Activated T-cell treated with anti-CD3 and anti-CD28 coated beads for 4 hours (primary cell): ENCODE results near the gene FCHSD1.
A peak's percentile ranks its signal among the peaks of the same experiment; 100 is the strongest.

Experiments used
- DNase-seq: peaks from one replicate; pipeline ENCODE4 v3.0.0-alpha.2; 2020

The FCHSD1 gene

DNA sequence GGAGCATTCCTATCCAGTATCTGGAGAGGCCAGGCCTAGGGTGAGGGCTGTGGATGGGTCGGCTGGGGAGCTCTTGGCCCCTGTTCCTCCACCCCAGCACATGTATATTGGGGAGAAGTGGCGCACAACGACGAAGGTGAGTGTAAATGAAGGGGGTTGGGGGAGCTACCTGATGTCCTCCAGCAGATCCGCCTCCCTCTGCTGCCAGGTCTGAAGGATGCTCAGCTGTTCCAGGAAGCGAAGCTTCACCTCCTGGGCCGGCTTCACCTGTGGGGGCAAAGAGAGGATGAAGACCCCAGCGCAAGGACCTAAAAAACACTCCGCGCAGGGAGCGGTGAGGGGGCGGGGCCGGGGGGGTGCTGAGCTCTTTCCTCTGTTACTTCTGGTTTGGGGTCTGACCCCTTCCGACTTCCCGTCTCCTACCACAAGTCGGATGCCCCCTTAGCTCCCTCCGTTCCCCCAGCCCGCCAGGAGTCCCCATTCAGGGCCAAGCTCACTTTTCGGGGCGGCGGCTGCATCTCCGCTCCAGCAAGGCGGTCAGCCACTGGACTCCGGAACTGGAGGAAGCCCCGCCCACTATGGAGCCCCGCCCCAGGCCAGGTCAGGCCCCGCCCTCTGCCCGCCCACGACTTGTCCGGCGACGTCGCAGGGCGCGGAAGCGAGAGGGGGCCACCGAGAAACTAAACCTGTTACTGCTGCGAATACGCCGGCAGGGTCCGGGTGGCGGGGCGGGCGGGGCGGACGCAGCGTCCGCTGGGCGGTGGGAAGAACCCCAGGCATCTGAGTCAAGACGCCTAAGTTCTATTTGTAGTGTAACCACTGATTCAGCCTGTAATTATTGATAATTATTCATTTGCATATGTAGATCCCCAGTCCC, at the start of gene FCHSD1:
FCHSD1 (minus strand) TSS at position 568 of the 877 bp plus-strand sequence; CDS start at position 518, 50 bp downstream.
- DNase-seq: peak; percentile 69

DNA sequence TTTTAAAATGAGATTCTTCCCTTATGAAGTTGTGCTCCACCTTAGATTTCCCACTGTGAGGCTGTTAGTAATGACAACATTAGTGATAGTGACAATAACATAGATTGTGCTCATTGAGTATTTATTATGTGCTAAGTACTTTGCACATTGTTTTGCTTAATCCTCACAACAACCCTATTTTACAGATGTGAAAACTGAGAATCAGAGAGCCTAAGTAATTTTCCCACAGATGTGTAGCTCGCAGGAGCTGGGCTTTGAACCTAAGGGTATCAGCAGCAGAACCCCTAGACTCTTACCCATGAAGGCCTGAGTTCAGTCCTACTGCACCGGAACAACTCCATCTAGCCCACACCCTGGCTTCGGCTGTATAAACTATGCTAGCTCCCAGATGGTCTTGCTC, 46.4 kb upstream of the FCHSD1 start:
- no peak for DNase-seq

DNA sequence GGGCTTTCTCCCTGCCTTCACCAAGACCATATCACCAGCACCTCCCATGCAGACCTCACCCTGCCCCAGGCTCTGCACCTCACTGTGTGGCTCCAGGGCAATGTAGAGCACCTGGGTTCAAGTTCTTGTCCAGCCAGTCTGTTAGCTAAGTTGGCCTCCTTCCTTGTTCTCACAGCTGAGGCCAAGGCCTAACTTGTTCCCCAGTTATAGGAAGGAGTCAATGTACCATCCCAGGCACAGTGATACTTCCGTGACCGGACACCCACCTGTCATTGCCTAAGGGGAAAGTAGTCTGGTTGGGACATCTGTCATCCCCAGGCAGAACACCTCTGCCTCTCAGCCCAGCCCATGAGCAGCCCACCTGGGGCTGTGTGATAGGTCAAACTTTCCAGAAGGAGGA, 45.2 kb upstream of the FCHSD1 start:
- no peak for DNase-seq

DNA sequence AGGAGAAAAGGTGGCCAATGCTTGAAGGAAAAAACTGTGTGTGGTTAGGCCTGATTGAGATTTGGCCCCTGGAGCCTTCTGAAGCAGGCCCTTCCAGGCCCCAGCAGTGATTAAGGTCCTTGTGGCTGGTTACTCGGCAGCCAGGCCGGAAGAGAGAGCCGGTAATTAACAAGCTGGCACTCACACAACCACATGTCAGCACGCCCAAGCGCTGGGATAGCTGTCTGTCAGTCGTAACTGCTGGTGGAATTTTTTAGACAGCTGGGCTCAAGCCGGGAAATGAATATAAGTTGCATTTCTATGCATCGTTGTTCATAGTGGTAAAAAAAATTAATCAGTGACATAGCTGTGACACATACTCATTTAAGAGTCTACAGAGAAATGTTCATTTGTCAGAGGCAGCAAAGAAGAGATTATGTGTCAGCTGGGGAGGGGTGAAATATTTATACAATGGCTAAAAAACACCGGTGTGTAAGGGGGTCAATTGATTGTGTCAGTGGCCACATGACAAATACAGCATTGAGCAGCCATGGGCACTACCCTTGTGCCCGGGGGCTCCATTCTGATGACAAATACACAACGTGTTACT, 44.5 kb upstream of the FCHSD1 start:
- DNase-seq: no peak

DNA sequence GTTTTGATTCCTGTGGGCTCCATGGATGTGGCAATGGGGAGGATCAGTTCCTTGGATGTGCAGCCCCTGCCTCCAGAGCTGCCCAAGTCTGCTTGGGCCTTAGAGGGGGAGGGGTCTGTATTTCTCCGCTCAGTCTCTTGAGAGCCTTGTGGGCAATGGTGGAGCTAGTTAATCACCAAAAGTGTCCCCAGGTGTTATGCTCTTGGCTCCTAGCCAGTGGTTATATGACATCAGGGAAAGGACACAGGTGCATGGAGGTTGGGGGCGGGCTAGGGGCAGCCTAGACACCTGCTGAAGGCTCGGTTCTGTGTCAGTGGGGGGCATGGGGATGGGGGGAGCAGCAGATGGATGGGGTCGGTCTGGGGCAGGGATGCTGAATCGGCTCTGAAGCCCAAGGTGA, 43.3 kb upstream of the FCHSD1 start:
- DNase-seq: no peak

DNA sequence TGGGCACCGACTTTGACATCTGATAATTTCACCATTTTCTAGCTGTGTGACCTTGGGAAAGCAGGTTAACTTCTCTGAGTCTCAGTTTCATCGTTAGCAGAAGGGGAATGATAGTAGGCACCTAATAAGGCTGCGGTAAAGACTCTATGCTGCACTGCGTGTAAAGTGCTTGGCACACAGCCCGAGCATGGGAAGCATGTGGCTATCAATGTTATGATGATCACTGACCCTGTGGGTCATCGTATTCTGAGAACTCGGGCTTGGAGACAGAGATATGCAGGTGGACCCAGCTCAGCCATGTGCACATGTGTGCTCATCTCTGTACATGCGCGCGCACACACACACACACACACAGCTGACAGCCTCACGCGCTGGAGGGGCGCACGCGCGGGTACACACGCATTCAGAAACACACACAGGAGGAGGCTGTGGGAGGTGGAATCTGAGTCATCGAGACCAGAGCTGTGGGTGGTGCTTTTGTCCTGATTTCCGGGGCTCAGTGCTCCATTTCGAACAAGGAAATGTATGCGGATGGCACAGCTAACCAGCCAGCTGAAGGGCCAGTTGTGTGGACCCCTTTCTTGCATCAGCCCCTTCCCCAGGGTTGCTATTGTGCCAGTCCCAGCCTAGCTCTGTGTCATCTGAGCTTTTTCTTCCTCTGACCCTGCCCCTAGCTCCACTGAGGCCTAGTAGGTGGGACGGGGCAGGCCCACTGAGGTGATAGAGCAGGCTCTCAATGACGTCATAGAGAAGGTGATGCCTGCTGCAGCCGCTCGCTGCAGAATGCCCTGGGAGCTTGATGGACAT, 41.9 kb upstream of the FCHSD1 start:
- peak; percentile 66 for DNase-seq

DNA sequence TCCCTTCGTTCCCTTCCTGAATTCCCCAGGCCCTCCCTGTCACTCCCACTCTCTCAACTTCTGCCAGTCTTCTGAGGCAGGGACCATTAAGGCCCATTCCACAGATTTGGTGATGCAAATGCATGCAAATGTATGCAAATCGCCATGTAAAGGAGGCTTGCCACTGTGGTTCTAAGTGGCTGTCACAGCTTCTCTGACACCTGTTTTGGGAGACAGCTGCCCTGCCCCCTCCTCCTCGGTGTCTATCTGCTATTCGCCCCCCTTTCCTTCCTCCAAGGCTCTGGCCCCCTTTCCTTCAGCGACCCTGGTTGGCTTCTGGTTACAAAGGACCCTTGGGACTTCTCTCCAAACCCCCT, 41.3 kb upstream of the FCHSD1 start:
- DNase-seq: no peak

DNA sequence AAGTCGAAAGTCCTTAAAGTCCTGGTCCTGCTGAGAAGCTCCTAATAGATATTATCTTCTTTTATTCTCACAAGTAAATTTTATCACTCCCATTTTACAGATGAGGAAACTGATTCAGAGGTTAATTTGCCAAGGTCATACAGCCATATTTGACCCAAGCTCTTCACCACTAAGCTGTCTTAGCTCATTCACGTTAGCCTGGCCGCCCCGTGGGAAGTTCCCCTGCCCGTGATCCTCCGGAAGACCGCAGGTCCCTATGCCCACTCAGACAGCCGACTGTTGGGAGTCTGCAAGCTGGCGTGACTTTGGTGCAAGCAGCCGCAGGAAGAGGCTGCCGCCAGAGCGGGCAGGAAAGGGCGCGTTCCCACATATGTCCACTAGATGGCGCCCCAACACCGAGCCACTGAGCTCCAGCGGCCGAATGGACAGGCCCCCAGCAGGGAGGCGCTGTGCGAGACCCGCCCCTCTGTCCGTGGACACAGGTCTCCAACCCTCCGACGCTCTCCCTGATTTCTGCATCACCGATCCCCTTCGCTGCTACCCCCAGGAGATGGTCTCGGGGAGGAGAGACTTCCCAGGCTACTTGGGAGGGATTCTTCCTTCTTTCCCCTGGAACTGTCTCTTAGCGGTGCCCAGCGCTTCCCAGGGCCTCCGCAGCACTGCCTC, 40.8 kb upstream of the FCHSD1 start:
- DNase-seq: peak; percentile 85

DNA sequence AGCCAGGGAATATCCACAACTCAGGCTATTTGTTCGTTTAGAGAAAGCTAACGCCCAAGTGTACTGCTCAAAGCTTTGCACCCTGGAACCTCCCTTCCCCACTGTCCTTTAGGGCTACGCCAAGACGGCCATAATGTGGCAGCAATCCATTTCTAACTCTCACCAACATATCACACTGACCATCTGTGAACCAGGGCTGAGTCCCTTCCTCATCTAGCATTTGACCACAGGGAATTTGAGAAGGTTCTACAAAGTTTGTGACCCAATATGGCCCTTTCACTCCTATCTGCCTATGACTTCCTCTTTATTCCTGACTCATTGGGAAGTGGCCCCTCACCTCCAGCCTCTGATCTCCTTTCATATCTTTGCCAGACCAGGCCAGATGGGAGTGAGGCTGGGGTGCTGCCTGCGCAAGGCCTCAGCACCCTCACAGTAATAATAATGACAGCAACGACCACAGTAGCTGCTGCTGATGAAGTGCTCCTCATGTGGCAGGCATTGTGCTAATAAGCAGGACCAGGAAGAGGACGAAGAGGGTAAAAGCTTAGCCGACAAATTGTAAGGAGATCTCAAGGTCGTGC, 40.2 kb upstream of the FCHSD1 start:
- DNase-seq: no peak

DNA sequence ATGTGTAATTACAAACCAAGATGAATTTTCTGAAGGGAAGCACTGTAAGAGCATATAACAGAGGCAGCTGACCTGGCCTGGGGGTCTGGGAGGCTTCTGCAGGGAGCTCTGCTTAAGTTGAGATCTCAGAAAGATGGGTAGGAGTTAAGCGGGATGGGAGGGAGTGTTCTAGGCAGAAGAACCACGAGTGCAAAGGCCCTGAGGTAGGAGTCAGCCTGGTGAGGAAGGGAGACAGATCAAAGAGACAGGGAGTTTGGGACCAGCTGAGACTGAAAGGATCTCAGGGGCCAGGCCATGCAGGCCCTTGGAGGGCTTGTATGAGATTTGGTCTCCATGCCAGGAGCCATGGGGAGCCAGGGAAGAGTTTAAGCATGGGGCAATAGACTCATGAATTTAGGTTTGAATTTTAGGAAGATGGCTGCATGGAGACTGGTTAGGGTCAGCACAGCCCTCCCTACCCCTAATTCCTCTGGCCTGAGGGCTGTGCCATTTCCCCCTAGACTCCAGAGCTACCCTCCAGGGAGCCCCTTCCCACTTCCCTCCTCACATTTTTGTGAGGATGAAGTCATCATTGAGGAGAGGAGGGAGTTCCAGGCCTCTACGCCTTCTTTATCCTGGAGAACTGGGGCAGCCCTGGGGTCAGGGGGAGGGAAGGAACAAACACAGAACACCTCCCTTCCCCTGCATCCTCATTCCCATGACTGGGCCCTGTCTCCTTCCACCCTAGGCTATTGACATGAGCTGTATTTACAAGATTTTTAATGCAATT, 35.6 kb upstream of the FCHSD1 start:
- DNase-seq: no peak

DNA sequence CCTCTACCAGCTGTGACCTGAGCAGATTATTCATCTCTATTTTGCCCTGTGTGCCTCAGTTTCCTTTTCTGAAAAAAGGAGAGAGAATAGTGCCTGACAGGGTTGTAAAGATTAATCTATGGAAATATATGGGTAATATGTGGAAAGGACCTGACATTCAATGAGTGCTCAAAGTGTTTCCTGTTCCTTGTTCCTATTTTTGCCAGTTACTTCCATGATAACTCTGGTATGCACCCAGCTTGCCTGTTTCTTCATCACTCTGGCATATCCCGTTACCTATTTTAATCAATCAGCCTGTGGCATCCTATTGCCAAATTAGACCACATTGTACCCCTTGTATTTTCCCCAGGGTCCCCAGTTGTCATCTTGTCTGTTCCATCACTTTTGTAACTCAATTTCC, 34.4 kb upstream of the FCHSD1 start:
- no peak for DNase-seq

DNA sequence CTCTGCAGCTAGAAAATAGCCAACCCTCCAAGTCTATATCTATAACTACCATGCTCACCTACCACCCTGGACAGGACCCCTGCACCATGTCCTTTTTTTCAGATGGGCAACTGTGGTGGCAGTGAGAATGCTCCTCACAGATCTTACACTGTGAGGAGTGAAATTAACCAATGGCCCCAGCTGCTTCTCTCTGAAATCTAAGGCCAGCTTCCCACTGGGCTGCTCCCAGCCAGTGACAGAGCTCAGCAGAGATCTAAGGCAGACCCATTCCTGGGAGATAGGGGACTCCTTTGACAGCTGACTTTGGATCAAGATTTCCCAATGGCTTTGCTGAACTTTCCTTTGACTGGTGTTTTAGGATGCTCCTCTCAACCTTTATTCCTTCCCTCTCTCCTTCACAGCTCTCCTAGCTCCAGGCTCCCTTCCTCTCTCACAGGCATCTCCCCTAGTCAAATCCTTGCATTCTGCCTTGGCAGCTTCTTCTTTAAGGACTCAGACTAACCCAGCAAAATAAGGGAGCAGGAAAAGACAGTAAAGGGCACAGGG, 32.5 kb upstream of the FCHSD1 start:
- DNase-seq: no peak

DNA sequence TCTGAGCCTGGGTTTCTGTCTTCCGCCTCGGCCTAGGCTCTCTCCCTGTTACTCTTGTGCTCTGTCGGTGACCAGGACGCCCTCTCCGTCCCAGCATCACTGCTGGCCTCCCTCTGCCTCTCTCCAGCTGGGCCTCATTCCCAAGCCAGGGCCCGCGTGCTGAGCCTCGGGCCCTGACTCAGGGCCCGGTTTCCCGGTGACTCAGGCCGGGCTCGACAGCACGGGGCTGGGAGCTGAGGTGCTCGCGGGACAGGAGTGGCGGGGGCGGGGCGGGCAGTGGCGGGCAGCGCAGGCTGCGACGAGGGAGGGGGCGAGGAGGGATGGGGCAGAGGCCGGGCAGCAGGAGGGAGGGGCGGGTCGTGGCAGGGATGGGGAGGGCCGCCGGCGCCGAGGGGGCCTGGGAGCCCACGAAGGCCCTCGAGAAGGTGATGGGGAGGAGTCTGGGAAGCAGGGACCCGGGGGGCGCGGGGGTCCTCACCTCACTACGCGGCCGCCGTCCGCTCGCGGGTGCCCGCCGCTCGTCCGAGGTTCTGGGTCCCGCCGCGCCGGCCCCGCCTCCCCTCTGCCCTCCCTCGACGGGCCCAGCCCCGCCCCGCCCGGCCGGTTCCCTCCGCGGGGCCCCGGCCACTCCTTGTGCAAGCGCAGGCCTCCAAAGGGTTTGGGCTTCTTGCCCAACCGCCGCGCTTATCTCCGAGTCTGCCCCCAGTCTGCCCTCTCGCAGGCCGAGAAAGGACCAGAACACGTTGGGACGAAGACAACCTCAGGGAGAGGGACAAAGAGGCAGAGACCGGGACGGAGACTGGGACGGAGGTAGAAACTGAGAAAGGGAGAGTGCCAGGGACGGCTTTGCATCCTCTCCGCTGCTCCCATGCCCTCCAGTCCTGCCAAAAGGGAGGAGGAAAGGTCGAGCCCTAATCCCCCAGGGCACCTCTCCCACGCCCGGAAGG, 30.8 kb upstream of the FCHSD1 start, which contains the start of gene ARAP3:
ARAP3 (minus strand) TSS at position 536 of the 947 bp plus-strand sequence. CDS start 1,744 bp downstream, outside the sequence.
- DNase-seq: peak; percentile 26

DNA sequence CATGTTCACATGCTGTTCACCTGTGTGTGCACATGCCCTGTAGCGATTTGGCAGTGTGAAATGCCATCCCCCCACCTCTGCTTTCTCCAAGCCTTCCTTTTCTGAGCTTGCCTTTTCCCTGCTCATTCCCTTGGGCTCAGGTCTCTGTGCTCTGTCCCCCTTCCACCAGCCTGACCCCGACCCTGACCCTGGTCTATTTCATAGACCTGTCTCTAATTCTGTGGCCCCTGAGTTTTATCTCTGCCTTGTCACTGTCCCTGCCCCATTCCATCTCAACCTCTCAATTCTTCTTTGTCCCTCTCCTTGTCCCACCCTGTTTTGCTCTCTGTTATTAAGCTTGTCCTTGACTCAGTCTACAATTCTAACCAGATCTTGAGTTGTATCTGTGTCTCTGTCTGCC, 30.1 kb upstream of the FCHSD1 start:
- DNase-seq: no peak

DNA sequence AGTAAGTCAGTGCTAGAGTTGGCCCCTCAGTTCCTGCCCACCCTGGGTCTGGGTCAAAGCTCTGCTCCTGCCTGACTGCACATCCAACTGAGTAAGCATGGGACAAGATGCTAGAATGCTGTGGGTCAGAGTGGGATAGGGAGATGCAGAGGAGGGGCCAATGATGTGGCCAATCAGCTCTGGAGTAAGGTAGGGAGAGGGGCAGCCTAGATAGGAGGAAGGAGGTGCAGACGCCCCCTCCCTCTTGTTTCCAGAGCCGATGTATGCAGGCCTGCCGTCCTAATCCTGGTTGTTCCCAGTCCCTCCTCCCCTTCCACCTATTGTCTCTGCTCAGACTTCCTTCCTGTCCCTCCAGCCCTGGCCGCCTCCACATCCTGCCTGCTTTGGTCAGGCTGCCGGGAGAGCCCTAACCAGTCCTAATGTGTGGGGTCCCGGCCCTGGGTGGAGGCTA, 29.6 kb upstream of the FCHSD1 start:
- no peak for DNase-seq

DNA sequence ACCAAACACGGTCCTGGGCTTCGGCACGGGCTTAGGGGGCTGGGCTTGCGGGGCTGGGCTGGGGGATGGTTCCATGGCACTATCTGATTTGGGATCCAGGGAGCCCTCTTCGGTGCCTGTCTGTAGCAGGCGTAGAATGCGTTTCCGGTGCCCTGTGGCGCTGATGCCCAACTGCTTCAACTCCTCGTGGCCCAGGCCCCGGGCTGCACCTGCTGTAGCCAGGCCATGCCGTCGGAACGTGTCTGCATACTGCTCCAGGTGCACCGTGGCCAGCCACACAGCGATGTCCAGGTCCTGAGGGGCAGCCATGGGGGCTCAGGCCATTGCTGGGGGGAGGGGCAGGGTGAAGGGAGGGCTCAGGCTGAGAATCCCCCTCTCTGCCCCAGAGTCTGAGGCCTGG, 29.0 kb upstream of the FCHSD1 start:
- DNase-seq: no peak

DNA sequence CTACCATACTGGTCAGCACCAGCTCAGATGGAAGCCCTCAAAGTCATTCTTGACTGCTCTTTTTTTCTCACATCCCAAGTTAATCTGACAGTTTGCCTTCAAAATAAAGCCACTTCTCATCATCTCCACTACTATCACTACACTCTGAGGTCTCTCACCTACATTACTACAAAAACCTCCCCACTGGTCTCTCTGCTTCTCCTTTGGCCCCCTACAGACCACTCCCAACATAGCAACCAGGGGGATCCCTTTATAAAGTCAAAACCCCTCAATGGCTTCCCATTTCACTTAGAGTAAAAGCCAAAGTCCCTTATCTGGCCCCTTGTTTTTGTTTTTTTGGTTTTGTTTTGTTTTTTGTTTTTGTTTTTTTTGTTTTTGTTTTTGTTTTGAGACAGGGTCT, 26.2 kb upstream of the FCHSD1 start:
- DNase-seq: no peak

DNA sequence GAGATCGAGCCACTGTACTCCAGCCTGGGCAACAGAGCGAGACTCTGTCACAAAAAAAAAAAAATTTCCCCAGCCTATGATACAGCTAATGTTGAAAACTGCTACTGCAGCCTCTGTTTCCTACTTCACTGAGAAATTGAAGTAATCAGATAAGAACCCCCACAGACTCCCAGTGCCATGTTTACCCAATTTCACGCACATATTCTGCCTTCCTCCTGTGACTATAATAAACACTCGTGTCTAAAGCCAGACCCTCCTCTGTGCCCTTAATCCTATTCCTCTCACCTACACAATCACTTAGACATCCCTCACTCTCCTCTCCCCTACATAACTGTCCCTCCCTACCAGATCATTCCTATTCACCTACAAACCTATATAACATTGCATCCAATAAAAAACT, 24.5 kb upstream of the FCHSD1 start:
- DNase-seq: no peak

DNA sequence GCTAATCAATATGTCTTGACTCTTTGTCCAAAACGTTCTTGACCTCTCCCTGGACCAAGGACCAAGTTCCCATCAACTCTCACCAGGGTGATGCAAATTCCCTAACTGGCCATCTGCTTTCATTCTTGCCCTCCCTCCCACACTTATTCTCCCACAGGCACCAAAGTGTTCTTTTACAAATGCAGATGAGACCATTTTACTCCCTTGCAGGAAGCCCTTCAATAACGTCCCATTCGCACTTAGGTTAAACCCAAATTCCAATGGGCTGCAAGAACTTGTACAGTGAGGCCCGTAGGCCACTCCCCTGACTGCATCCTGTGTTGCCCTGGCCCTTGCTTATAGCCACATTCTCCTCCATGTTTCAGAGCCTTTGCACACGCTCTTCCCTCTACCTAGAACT, 23.5 kb upstream of the FCHSD1 start:
- no peak for DNase-seq
